Esophagus squamous epithelium (tissue), 4 donors: ENCODE results near the gene RBM20.

Experiments
- CTCF ChIP-seq, 6 experiments: fragments of 450-650 bp in 4 of 6; fragments of 200-600 bp in 2 of 6; sonication (generic) in 2 of 6; IDR thresholded peaks; one replicate each; pipeline ENCODE4 v1.5.1; 2016 to 2019; ENCODE audit warnings: antibody characterized with exemption in 6 of 6, mild to moderate bottlenecking in 4 of 6, moderate library complexity in 4 of 6
- POLR2A ChIP-seq, 4 donors: fragments of 450-650 bp; IDR thresholded peaks; one replicate each; pipeline ENCODE4 v1.6.1; 2017; ENCODE audit warnings: antibody characterized with exemption in 4 of 4, mild to moderate bottlenecking in 4 of 4, moderate library complexity in 3 of 4

GRCh38 chr10:110782616-110783015 is 138.5 kb downstream of the RBM20 start:
- TF ChIP-seq CTCF (IDR thresholded peaks at IDR 0.05): no peak
- TF ChIP-seq POLR2A (IDR thresholded peaks at IDR 0.05): no peak
